Effector memory CD4-positive, alpha-beta T cell (primary cell): ENCODE results near the gene RGS6.

ENCODE experiments used
- DNase-seq, 3 donors: peaks; one replicate each; pipeline ENCODE4 v3.0.0-alpha.2; 2020
- H3K27ac ChIP-seq: 2 replicates; pipeline ENCODE4 v1.7.0; 2013; ENCODE audit warnings: mild to moderate bottlenecking, low read length, moderate library complexity; ENCODE audit not compliant: insufficient read depth, poor library complexity, severe bottlenecking
- H3K27me3 ChIP-seq: replicated peaks from 2 replicates; pipeline ENCODE4 v1.7.0; 2013; ENCODE audit warnings: mild to moderate bottlenecking, low read length; ENCODE audit not compliant: insufficient read depth, control insufficient read depth, poor library complexity, severe bottlenecking
- H3K36me3 ChIP-seq: 2 replicates; pipeline ENCODE4 v1.7.0; 2013; ENCODE audit warnings: mild to moderate bottlenecking, low read length, moderate library complexity; ENCODE audit not compliant: control insufficient read depth, insufficient read depth
- H3K4me1 ChIP-seq: 2 replicates; pipeline ENCODE4 v1.7.0; 2013; ENCODE audit warnings: low read length, mild to moderate bottlenecking; ENCODE audit not compliant: control insufficient read depth, insufficient read depth, poor library complexity, severe bottlenecking
- H3K4me3 ChIP-seq: 2 replicates; pipeline ENCODE4 v1.7.0; 2013; ENCODE audit warnings: low read length, low read depth, mild to moderate bottlenecking; ENCODE audit not compliant: insufficient read depth, poor library complexity, severe bottlenecking
- H3K9me3 ChIP-seq: 2 replicates; pipeline ENCODE4 v1.7.0; 2013; ENCODE audit warnings: mild to moderate bottlenecking, low read length, moderate library complexity; ENCODE audit not compliant: control insufficient read depth

RGS6 gene

DNA sequence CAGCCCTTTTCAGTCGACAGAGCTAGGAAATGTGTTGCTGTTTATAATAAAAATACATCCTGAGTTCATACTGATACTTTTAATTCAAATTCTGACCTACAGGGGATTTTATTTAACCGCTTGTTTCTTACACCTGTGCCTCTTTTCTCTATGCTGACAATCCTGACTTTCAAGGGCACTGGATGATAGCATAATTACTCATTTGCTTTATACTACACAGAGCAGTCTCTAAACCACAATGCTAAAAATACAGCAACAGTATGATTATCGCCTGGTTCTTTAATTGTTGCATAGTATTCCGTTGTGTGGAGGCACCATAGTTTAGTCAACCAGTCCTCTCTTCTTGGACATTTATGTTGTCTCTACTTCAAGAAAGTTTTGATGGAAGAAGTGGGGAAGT lies 588.8 kb downstream of the RGS6 start:
- Histone ChIP-seq H3K27ac (no peak overlapping the region), H3K27me3 (no peaks in the 10 kb centered on the region), H3K4me1 (peaks cover 41% of the 10 kb centered on the region), H3K9me3 (no peaks in the 10 kb centered on the region), H3K4me3 (no peak overlapping the region), H3K36me3 (no peaks in the 10 kb centered on the region)
- DNase-seq, result no peak

DNA sequence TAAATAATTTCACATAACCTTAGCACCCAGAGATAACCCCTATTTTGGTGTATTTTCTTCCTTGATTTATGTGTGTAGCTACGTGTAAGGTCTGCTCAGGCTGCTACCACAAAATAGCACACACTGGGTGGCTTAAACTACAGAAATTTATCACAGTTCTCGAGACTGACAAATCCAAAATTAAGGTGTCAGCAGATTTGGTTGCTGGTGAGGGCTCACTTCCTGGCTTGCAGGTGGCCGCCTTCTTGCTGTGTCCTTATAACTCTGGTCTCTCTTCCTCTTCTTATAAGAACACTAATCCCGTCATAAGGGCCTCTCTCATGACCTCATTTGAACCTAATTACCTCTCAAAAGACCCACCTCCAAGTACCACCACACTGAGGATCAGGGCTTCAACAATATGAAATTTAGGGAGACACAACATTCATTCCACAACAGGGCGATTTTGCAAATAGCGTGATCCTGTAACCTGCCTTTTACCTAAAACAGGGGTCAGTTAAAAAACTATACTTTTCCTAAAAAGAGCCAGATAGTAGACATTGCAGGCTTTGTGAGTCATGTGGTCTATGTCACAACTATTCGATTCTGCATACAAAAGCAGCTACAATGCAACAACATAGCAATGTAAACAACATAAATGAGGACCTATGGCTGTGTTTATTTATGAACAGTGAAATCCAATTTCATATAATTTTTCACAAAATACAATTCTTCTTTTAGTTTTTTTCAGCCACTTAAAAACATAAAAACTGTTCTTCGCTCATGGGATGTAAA lies 589.9 kb downstream of the RGS6 start:
- no peak for DNase-seq
- Histone ChIP-seq H3K27ac (no peak overlapping the region), H3K4me1 (peaks cover 33% of the 10 kb centered on the region), H3K36me3 (no peaks in the 10 kb centered on the region), H3K27me3 (no peaks in the 10 kb centered on the region), H3K9me3 (no peaks in the 10 kb centered on the region), H3K4me3 (no peak overlapping the region)

DNA sequence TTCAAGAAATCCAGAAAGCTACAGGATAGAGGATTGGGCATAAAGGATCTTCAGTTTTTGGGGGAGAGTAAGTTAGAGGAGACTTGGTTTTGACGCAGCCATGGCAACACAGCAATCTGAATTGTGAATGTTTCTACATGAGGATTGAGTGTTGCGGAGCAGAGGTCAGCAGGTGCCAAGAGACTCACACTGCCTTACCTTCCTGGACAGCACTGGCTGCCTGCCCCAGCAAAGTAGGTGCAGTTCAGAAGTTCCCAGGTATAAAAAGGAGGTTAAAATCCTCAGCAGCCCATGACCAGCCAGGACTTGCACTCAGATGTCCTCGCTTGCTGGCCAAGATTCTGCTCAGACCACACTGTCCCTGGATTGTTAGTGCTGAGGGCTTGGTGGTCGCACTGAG lies 590.6 kb downstream of the RGS6 start:
- Histone ChIP-seq H3K27ac (no peak overlapping the region), H3K4me3 (no peak overlapping the region), H3K36me3 (no peaks in the 10 kb centered on the region), H3K4me1 (peaks cover 27% of the 10 kb centered on the region), H3K27me3 (no peaks in the 10 kb centered on the region), H3K9me3 (no peaks in the 10 kb centered on the region)
- DNase-seq, result no peak

DNA sequence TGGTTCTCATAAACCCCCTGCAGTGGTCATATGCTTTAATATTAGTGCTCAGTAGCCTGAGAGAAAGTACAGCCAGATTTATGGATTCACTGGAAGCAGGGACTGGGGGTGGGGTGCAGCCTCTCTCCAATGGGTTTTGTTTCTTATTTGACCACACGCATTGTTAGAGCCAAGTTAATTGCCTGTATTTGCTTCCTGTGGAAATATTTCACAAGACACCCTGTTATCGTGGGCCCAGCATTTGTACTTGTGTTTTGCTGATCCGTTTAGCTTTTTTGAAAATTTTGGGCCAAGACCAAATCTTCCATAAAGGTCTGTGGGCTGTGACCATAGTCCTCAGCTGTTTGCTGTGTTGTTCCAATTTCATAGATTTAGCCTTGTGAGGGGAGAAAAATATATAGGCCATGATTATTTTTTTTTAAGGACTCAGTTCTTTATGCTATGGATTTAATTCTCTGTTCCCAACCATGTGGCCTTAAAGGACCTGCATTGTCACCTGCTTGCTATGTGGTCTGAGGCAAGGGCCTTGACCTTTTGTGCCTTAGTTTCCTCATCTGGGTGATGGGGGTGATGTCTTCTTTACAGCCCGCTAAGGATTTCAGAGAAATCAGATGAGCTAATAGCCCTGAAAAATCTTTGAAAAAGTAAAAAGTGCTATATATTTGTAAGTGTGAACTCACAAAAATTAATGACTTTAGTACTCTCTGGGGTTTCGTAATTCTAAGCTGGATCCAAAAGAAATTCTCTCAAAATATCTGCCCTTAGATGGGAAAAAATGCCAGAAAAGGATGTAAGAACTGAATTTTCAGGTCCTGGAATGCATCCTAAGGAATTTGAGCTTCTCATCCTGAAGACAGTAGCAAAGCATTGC lies 591.4 kb downstream of the RGS6 start:
- H3K27me3 ChIP-seq, result no peaks in the 10 kb centered on the region
- no peak overlapping the region for H3K4me3 ChIP-seq
- H3K9me3 ChIP-seq, result no peaks in the 10 kb centered on the region
- peaks cover 18% of the 10 kb centered on the region for H3K4me1 ChIP-seq
- no peak overlapping the region for H3K27ac ChIP-seq
- no peak for DNase-seq
- no peaks in the 10 kb centered on the region for H3K36me3 ChIP-seq

DNA sequence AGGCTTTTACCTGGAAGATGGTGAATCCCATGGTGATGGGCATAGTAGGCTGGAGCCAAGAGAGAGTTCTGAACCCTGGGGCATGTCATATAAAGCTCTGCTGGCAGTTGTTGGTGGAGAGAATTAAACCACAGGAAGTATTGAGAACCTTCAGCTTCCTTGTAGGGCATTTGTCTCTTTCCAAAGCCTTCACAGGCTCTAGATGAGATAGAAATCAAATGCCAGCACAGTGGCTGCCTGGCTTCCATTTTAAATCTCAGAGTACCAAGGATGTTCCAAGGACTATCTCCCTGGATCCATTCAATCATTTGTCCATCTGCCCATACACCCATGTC lies 592.0 kb downstream of the RGS6 start:
- Histone ChIP-seq H3K9me3 (no peaks in the 10 kb centered on the region), H3K4me3 (no peak overlapping the region), H3K36me3 (no peaks in the 10 kb centered on the region), H3K4me1 (peaks cover 12% of the 10 kb centered on the region), H3K27ac (no peak overlapping the region), H3K27me3 (no peaks in the 10 kb centered on the region)
- no peak for DNase-seq

DNA sequence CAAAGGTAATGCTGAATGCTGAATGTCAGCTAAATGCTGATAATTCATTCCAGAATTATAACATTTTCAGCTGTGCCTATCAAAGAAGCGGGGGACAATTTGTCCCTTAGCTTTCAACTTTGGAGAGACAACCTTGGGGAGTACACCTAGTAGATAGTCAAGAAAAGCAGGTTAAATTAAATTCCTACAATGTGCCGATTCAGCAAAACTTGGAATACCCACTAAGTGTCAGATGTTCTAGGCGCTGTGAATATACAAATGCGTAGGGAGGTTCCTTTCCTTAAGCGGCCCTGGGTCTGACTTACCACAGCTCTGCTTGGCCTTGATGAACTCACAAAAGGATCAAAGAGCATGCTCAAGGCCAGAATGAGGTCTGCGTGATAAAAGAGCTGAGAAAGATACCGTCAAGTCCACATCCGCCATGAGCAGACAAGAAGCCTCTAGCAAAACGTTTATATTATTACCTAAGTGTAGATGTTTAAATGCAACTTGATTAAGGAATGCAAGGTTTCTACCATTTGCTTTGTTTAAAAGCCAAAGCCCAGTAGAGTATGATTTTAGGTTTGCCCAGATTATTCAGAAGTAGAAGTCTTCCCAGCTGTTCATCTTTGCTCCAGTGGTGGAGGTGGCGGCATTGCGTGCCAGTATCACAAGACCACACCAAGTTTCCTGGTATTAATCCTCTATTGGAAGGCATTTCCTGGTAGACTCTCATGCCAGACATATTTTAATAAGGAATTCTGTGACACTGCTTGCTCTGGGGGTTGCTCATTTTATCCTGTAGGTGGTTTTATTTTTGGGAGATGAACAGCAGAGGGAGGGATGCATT lies 593.1 kb downstream of the RGS6 start:
- Histone ChIP-seq H3K27ac (no peak overlapping the region), H3K9me3 (no peaks in the 10 kb centered on the region), H3K4me1 (peaks cover 8% of the 10 kb centered on the region), H3K4me3 (no peak overlapping the region), H3K36me3 (no peaks in the 10 kb centered on the region), H3K27me3 (no peaks in the 10 kb centered on the region)
- no peak for DNase-seq

DNA sequence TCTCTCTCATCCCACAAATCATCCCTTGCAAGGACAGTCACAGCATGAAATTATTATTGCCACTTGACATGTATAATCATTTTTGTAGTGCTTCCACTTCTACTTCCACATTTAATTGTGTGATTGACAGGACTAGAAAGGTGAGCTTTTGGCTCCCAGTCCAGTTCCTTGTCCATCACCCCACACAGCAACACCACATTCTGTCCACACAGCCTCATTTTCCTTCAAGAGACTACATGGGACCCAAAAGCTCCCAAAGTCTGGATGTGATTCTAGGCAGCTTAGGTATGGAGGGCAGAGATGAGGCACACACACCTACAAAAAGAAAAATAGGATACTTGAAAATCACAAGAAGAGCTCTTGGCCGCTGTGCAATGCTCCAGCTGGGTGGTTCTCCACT lies 595.4 kb downstream of the RGS6 start:
- no peaks in the 10 kb centered on the region for H3K27me3 ChIP-seq
- H3K4me1 ChIP-seq, result peaks cover 16% of the 10 kb centered on the region
- no peak overlapping the region for H3K27ac ChIP-seq
- H3K9me3 ChIP-seq, result no peaks in the 10 kb centered on the region
- DNase-seq, result no peak
- no peaks in the 10 kb centered on the region for H3K36me3 ChIP-seq
- no peak overlapping the region for H3K4me3 ChIP-seq

DNA sequence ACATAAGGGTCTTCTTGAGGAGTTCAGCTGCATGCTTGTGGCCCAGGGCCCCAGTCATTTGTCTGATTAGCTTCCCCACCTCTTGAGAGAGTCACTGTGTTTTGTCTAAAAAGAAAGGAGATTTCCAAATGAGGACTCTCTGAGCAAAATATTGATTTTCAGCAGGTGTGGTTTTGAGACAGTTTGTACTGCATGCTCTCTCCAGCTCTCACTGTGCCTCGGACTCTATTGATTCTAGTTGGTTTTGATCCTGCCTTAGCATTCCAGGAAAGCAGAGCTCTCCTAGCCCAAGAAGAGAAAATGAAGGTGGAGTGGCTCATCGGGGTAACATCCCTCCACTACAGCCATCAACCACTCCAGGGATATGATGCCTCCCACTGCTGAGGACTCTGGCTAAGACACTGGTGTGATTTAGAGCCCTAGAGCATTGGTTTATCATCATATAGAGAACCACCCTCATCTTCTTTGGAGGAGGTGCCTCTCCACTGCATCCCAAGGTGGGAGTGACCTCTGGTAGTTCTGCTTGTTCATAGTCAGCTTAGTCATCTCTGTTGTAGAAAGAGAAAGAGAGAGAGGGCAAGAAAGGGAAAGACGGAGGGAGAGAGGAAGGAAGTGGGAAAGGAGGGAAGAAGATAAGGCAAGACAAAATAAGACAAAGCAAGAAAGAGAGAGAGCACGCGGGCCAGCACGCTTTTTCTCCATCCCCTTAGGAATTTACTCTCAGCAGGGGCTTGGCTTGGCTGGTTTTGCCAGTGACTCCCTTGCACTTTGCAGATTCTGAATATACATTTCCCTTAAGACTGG lies 596.0 kb downstream of the RGS6 start:
- Histone ChIP-seq H3K27ac (no peak overlapping the region), H3K36me3 (no peaks in the 10 kb centered on the region), H3K27me3 (no peaks in the 10 kb centered on the region), H3K4me3 (no peak overlapping the region), H3K4me1 (peaks cover 19% of the 10 kb centered on the region), H3K9me3 (no peaks in the 10 kb centered on the region)
- DNase-seq, result no peak

DNA sequence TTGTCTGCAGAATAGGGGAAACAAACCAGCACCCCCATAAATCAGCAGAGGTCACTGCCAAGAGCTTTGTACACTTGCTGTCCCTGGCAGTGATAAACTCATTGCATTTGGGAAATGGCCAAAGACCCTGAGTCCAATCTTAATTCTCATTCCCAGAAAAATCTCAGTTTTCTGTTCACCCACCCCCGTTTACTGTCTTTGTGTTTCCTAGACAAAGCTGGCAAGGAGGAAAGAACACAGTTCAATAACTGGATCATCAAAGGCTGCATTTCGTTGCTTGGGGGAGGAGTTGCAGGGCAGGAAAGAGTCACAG lies 596.6 kb downstream of the RGS6 start:
- Histone ChIP-seq H3K9me3 (no peaks in the 10 kb centered on the region), H3K36me3 (no peaks in the 10 kb centered on the region), H3K4me1 (peaks cover 20% of the 10 kb centered on the region), H3K27ac (no peak overlapping the region), H3K27me3 (no peaks in the 10 kb centered on the region), H3K4me3 (no peak overlapping the region)
- no peak for DNase-seq
